ENCODE measurements around the gene ASPHD2.

ASPHD2 gene

GRCh38 chr22:26418620-26419019, 10.4 kb upstream of the ASPHD2 start:
- Histone ChIP-seq H3K14ac (ENCODE audit: low read length) (no peak overlapping the region), H3K9me3 (ENCODE audit: insufficient read depth, low read depth, low read length) (no peaks in the 10 kb centered on the region), H2AFZ (ENCODE audit: insufficient read depth, low read length, poor library complexity) (no peak overlapping the region), H2BK5ac (ENCODE audit: low read depth, low read length, poor library complexity) (peak overlapping the region; percentile 18), H3K4ac (ENCODE audit: low read depth, low read length) (no peak overlapping the region), H3K9ac (ENCODE audit: low read length) (no peak overlapping the region), H3K27me3 (ENCODE audit: insufficient read depth, low read length) (no peaks in the 10 kb centered on the region), H3K18ac (ENCODE audit: low read length) (no peak overlapping the region), H3K79me1 (ENCODE audit: low read length) (peaks cover 15% of the 10 kb centered on the region), H2AK5ac (ENCODE audit: low read length) (no peak overlapping the region), H4K12ac (ENCODE audit: low read depth, low read length) (no peak overlapping the region), H3K4me2 (ENCODE audit: low read length) (no peak overlapping the region), H4K8ac (ENCODE audit: low read depth, low read length) (no peak overlapping the region), H3K79me2 (ENCODE audit: control insufficient read depth, insufficient read depth, low read length, poor library complexity) (no peaks in the 10 kb centered on the region), H3K4me3 (ENCODE audit: low read depth, low read length) (no peak overlapping the region), H4K91ac (ENCODE audit: low read depth, low read length) (no peak overlapping the region), H2BK12ac (ENCODE audit: low read length) (no peak overlapping the region), H3K27ac (ENCODE audit: low read depth, low read length) (peak overlapping the region; percentile 87), H3K23ac (ENCODE audit: low read length) (no peak overlapping the region), H2BK120ac (ENCODE audit: insufficient read depth, low read length, poor library complexity) (no peak overlapping the region), H3K4me1 (ENCODE audit: control insufficient read depth in 1 of 2, insufficient read depth in 2 of 2, low read length in 2 of 2) (peaks cover 19 to 22% of the 10 kb centered on the region in 2 experiments), H3K36me3 (ENCODE audit: control insufficient read depth in 1 of 2, insufficient read depth in 2 of 2, low read length in 2 of 2) (no peaks in the 10 kb centered on the region)
- WGBS (ENCODE audit: extremely low coverage, insufficient coverage, insufficient read length): no CpG with 5 or more reads among the region's 3 CpGs
- no peak for DNase-seq

GRCh38 chr22:26426924-26427323, 2.1 kb upstream of the ASPHD2 start:
- no peak overlapping the region for H4K12ac ChIP-seq (ENCODE audit: low read depth, low read length)
- H3K4me3 ChIP-seq (ENCODE audit: low read depth, low read length): no peak overlapping the region
- no peak overlapping the region for H3K9ac ChIP-seq (ENCODE audit: low read length)
- H3K79me2 ChIP-seq (ENCODE audit: control insufficient read depth, insufficient read depth, low read length, poor library complexity): peaks cover 2% of the 10 kb centered on the region
- H3K36me3 ChIP-seq (ENCODE audit: control insufficient read depth in 1 of 2, insufficient read depth in 2 of 2, low read length in 2 of 2): no peaks in the 10 kb centered on the region
- no peak overlapping the region for H3K23ac ChIP-seq (ENCODE audit: low read length)
- H2BK120ac ChIP-seq (ENCODE audit: insufficient read depth, low read length, poor library complexity): no peak overlapping the region
- no peak overlapping the region for H3K18ac ChIP-seq (ENCODE audit: low read length)
- H4K8ac ChIP-seq (ENCODE audit: low read depth, low read length): no peak overlapping the region
- H3K14ac ChIP-seq (ENCODE audit: low read length): no peak overlapping the region
- H2AK5ac ChIP-seq (ENCODE audit: low read length): no peak overlapping the region
- H3K9me3 ChIP-seq (ENCODE audit: insufficient read depth, low read depth, low read length): no peaks in the 10 kb centered on the region
- H3K4me2 ChIP-seq (ENCODE audit: low read length): no peak overlapping the region
- no peak overlapping the region for H2AFZ ChIP-seq (ENCODE audit: insufficient read depth, low read length, poor library complexity)
- H2BK5ac ChIP-seq (ENCODE audit: low read depth, low read length, poor library complexity): no peak overlapping the region
- DNase-seq: no peak
- H3K27ac ChIP-seq (ENCODE audit: low read depth, low read length): no peak overlapping the region
- no peak overlapping the region for H2BK12ac ChIP-seq (ENCODE audit: low read length)
- H3K79me1 ChIP-seq (ENCODE audit: low read length): peaks cover 7% of the 10 kb centered on the region
- peaks cover 9 to 17% of the 10 kb centered on the region in 2 experiments for H3K4me1 ChIP-seq (ENCODE audit: control insufficient read depth in 1 of 2, insufficient read depth in 2 of 2, low read length in 2 of 2)
- H3K4ac ChIP-seq (ENCODE audit: low read depth, low read length): no peak overlapping the region
- no peak overlapping the region for H4K91ac ChIP-seq (ENCODE audit: low read depth, low read length)
- no peaks in the 10 kb centered on the region for H3K27me3 ChIP-seq (ENCODE audit: insufficient read depth, low read length)

- Histone ChIP-seq H3K79me1 (ENCODE audit: low read length) (peaks cover 7% of the 10 kb centered on the region), H3K36me3 (ENCODE audit: control insufficient read depth in 1 of 2, insufficient read depth in 2 of 2, low read length in 2 of 2) (peaks cover 9 to 11% of the 10 kb centered on the region in 2 experiments), H2AFZ (ENCODE audit: insufficient read depth, low read length, poor library complexity) (peak overlapping the region; percentile 44), H3K4me2 (ENCODE audit: low read length) (peak overlapping the region; percentile 63), H3K18ac (ENCODE audit: low read length) (no peak overlapping the region), H3K27ac (ENCODE audit: low read depth, low read length) (no peak overlapping the region), H4K12ac (ENCODE audit: low read depth, low read length) (no peak overlapping the region), H4K91ac (ENCODE audit: low read depth, low read length) (peak overlapping the region; percentile 10), H3K79me2 (ENCODE audit: control insufficient read depth, insufficient read depth, low read length, poor library complexity) (peaks cover 2% of the 10 kb centered on the region), H3K9ac (ENCODE audit: low read length) (no peak overlapping the region), H2BK12ac (ENCODE audit: low read length) (no peak overlapping the region), H4K8ac (ENCODE audit: low read depth, low read length) (peak overlapping the region; percentile 34), H2BK5ac (ENCODE audit: low read depth, low read length, poor library complexity) (no peak overlapping the region), H3K4me1 (ENCODE audit: control insufficient read depth in 1 of 2, insufficient read depth in 2 of 2, low read length in 2 of 2) (peaks cover 9 to 17% of the 10 kb centered on the region in 2 experiments), H2AK5ac (ENCODE audit: low read length) (no peak overlapping the region), H3K27me3 (ENCODE audit: insufficient read depth, low read length) (no peaks in the 10 kb centered on the region), H2BK120ac (ENCODE audit: insufficient read depth, low read length, poor library complexity) (no peak overlapping the region), H3K23ac (ENCODE audit: low read length) (no peak overlapping the region), H3K9me3 (ENCODE audit: insufficient read depth, low read depth, low read length) (peaks cover 4% of the 10 kb centered on the region), H3K4me3 (ENCODE audit: low read depth, low read length) (peak overlapping the region; percentile 87), H3K4ac (ENCODE audit: low read depth, low read length) (peak overlapping the region; percentile 9), H3K14ac (ENCODE audit: low read length) (no peak overlapping the region)
- peak; percentile 52 to 74 for DNase-seq
- no CpG with 5 or more reads among the region's 50 CpGs for WGBS (ENCODE audit: extremely low coverage, insufficient coverage, insufficient read length)
Observed at GRCh38 chr22:26429458-26430286, 612 bp downstream of the ASPHD2 start.

GRCh38 chr22:26430600-26430999, 1.5 kb downstream of the ASPHD2 start:
- DNase-seq: no peak
- Histone ChIP-seq H3K79me1 (ENCODE audit: low read length) (peaks cover 7% of the 10 kb centered on the region), H3K79me2 (ENCODE audit: control insufficient read depth, insufficient read depth, low read length, poor library complexity) (peaks cover 2% of the 10 kb centered on the region), H3K9ac (ENCODE audit: low read length) (no peak overlapping the region), H4K12ac (ENCODE audit: low read depth, low read length) (no peak overlapping the region), H3K9me3 (ENCODE audit: insufficient read depth, low read depth, low read length) (peaks cover 4% of the 10 kb centered on the region), H2AFZ (ENCODE audit: insufficient read depth, low read length, poor library complexity) (no peak overlapping the region), H4K91ac (ENCODE audit: low read depth, low read length) (no peak overlapping the region), H2BK120ac (ENCODE audit: insufficient read depth, low read length, poor library complexity) (no peak overlapping the region), H3K4me3 (ENCODE audit: low read depth, low read length) (no peak overlapping the region), H2BK5ac (ENCODE audit: low read depth, low read length, poor library complexity) (no peak overlapping the region), H3K4me1 (ENCODE audit: control insufficient read depth in 1 of 2, insufficient read depth in 2 of 2, low read length in 2 of 2) (peaks cover 9 to 17% of the 10 kb centered on the region in 2 experiments), H3K14ac (ENCODE audit: low read length) (no peak overlapping the region), H3K18ac (ENCODE audit: low read length) (no peak overlapping the region), H3K23ac (ENCODE audit: low read length) (no peak overlapping the region), H3K36me3 (ENCODE audit: control insufficient read depth in 1 of 2, insufficient read depth in 2 of 2, low read length in 2 of 2) (peaks cover 9 to 13% of the 10 kb centered on the region in 2 experiments), H3K27ac (ENCODE audit: low read depth, low read length) (no peak overlapping the region), H3K27me3 (ENCODE audit: insufficient read depth, low read length) (no peaks in the 10 kb centered on the region), H4K8ac (ENCODE audit: low read depth, low read length) (no peak overlapping the region), H2BK12ac (ENCODE audit: low read length) (no peak overlapping the region), H2AK5ac (ENCODE audit: low read length) (no peak overlapping the region), H3K4me2 (ENCODE audit: low read length) (no peak overlapping the region), H3K4ac (ENCODE audit: low read depth, low read length) (no peak overlapping the region)
- WGBS (ENCODE audit: extremely low coverage, insufficient coverage, insufficient read length): no CpG with 5 or more reads among the region's 2 CpGs
